SW480 (cell line): ENCODE data around the gene NTHL1.

Experiments used
- DNase-seq: peaks from one replicate; pipeline ENCODE4 v3.0.0-alpha.2; 2016; ENCODE audit warnings: low spot score

The NTHL1 gene

GRCh38 chr16:2063861-2064260 lies 16.2 kb upstream of the NTHL1 start:
- no peak for DNase-seq

- DNase-seq = no peak
These were observed 15.2 kb upstream of the NTHL1 start for GRCh38 chr16:2062801-2063200.

GRCh38 chr16:2061526-2061925 lies 13.9 kb upstream of the NTHL1 start:
- DNase-seq = no peak

- DNase-seq = no peak
These were observed 13.4 kb upstream of the NTHL1 start for GRCh38 chr16:2061023-2061422.

GRCh38 chr16:2060346-2060745 lies 12.7 kb upstream of the NTHL1 start:
- no peak for DNase-seq

- DNase-seq = no peak
These were observed 11.2 kb upstream of the NTHL1 start for GRCh38 chr16:2058872-2059271.

GRCh38 chr16:2058420-2058819 lies 10.8 kb upstream of the NTHL1 start:
- no peak for DNase-seq

GRCh38 chr16:2057438-2057837 lies 9.8 kb upstream of the NTHL1 start:
- DNase-seq = no peak

GRCh38 chr16:2056681-2057407 lies 9.2 kb upstream of the NTHL1 start:
- DNase-seq = no peak

GRCh38 chr16:2056077-2056476 lies 8.4 kb upstream of the NTHL1 start:
- no peak for DNase-seq

- DNase-seq = no peak
These were observed 7.1 kb upstream of the NTHL1 start for GRCh38 chr16:2054543-2055245.

- DNase-seq = no peak
These were observed 6.3 kb upstream of the NTHL1 start for GRCh38 chr16:2053897-2054296.

GRCh38 chr16:2053211-2053610 lies 5.6 kb upstream of the NTHL1 start:
- no peak for DNase-seq

- no peak for DNase-seq
These were observed 496 bp upstream of the NTHL1 start for GRCh38 chr16:2048116-2048543.

GRCh38 chr16:2046893-2047329 lies 723 bp downstream of the NTHL1 start:
- no peak for DNase-seq

- no peak for DNase-seq
These were observed 1.4 kb downstream of the NTHL1 start for GRCh38 chr16:2045965-2046892.

- no peak for DNase-seq
These were observed 3.1 kb downstream of the NTHL1 start for GRCh38 chr16:2044541-2044940.

GRCh38 chr16:2043667-2044451 lies 3.8 kb downstream of the NTHL1 start:
- DNase-seq = no peak

GRCh38 chr16:2042986-2043666 lies 4.5 kb downstream of the NTHL1 start:
- no peak for DNase-seq

- no peak for DNase-seq
These were observed 5.3 kb downstream of the NTHL1 start for GRCh38 chr16:2042171-2042985.
